NCI-H1105 treated with DMSO at 0.1 percent for 48 hours (cell line): ENCODE data around the gene NFIC.

Experiments
- DNase-seq: peaks from one replicate; lab custom pipeline; 2025; lab: John Stamatoyannopoulos, UW

Gene NFIC

GRCh38 chr19:3359919-3360420 lies 6.4 kb upstream of the NFIC start:
- peak; percentile 20 for DNase-seq

DNA sequence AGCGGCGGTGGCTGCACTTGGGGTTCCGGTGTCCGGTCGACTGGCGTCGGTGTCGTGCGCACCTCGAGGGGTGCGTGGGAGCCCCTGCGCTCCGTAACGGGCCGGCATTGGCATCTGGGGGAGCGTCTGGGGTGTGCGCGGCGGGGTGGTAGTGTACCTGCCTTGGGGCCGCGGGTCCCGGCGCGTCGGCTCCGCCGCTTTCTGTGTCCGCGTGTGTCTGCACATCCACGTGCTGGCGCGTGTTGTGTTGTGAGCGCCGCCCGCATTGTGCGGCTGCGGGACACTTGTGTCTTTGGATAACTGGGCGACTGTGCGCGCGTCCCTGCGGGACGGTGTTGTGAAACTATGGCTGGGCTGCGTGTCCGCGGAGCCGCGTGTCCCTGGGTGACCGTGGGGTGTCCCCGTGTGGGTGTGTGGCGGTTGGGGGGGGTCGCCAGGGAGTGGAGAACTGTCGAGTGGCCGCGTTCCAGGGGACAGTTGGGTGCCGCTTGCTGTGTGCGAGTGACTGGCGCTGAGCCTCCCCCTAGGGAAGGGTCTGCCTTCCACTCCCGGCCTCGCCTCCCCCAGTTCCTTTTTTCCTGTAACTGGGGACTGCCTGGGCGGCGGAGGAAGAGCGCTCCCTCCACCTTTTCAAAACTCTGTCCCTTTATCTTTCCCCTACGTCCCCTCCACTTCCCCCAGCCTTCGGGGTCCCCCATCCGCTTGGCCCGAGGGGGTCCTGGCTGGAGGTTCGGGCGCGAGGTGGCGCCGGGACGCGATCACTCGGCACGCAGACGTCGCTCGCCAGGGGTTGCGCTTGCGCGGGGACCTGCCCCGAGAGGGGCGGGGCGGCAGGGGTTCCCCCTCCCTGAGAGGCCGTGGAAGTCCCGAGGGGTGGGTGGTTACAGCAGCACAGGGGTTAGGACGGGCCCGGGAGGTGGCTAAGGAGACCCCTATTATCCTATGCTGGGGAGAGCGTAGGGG lies 5.7 kb upstream of the NFIC start:
- DNase-seq = no peak

GRCh38 chr19:3361384-3362216 lies 4.8 kb upstream of the NFIC start:
- no peak for DNase-seq

GRCh38 chr19:3362217-3362906 lies 4.0 kb upstream of the NFIC start:
- DNase-seq = no peak

DNA sequence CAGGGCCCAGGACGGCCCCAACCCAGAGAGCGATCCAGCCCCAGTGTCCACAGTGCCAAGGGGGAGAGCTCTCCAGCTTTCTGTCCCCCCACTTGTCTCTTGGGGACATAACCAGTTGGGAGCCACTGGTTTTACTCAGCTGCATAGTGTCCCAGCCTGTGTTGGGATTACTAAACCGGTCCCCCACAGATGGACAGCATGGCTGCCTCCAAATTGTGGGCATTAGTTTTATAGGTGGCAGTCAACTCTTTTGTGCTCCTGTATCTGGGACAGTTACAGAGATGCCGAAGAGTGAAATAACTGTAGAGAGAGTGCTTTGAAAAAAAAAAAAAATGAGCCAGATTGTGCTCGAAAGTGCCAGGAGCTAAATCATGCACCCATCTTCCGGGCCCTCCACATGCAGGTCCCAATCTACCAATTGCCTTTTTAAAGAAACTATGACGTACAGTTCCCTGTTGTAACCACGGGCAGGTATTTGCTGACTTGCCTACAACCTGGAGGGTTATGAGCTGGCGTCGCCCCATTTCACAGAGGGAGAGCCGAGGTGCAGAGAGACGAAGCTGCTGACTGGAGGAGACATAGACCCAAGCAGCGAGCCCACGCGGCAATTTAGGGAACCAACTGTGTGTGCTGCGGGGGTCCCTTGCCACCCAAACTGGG lies 2.4 kb upstream of the NFIC start:
- DNase-seq = no peak

- no peak for DNase-seq
Measured at GRCh38 chr19:3364501-3364858, 1.9 kb upstream of the NFIC start.

- DNase-seq = no peak
Measured at GRCh38 chr19:3365093-3365835, 1.1 kb upstream of the NFIC start.

DNA sequence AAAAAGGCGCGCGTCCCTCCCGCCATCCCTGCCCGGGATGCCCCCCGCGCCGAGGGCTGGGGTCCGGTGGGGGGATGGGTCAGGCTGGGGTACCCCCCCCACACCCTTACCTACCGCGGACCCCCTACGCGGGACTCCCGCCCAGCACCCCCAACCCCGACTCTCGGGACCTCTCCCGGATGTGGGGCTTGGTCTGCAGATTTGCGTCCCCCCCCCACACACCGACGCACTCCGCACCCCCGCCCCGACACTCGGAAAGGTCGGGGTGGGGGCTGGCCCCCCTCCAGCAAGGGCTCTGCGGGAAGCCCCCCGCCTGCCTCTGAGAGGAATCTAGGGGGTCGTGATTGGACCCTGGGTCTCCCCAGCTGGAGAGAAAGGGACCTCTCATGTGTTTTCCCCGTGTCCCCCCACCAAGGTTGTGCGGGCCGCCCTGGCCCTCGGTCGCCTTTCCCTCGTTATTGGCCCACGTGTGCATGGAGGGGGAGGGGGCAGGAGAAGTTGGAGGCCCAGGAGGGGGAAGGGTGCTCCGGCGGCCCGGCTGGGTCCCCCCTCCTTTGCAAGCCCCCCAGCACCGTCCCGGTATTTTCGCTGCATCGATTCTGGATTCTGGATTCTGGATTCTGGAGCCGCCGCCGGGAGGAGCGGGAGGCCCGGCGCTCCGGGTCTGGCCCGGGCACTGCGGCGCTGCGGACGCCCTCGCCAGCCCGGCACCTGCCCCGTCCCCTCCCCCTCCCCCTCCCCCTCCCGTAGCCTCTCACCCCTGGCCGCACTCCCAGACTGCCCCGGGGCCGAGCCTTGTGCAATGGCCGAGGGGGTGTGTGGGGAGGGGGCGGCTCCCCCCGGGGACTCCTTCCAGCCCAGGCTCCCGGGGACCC lies 607 bp downstream of the NFIC start:
- DNase-seq = peak; percentile 34

- DNase-seq = no peak
Measured at GRCh38 chr19:3367628-3368440, 1.5 kb downstream of the NFIC start.

GRCh38 chr19:3368441-3368795 lies 2.0 kb downstream of the NFIC start:
- DNase-seq = no peak

DNA sequence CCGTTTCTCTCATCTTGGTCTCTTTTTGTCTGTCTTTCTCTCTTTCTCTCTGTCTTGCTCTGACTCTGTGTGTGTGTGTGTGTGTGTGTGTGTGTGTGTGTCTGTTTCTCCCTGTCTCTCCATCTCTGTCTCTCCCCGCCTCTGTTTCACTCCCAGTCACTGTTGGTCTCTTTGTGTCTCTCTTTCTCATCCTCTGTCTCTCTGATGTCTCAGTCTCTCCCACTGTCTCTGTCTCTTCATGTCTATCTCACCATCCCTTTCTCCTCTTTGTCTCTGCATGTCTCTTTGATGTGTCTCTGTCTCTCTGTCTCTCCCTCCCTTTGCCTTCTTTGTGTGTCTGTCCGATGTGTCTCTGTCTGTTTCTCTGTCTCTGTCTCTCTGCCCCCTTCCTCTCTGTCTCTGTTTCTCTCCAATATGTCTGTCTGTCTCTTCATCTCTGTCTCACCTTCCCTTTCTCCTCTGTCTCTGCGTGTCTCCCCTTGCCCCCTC lies 2.5 kb downstream of the NFIC start:
- DNase-seq = no peak

- no peak for DNase-seq
Measured at GRCh38 chr19:3369337-3370213, 3.2 kb downstream of the NFIC start.

GRCh38 chr19:3370214-3370720 lies 3.9 kb downstream of the NFIC start:
- DNase-seq = no peak

- DNase-seq = no peak
Measured at GRCh38 chr19:3370728-3371591, 4.6 kb downstream of the NFIC start.

DNA sequence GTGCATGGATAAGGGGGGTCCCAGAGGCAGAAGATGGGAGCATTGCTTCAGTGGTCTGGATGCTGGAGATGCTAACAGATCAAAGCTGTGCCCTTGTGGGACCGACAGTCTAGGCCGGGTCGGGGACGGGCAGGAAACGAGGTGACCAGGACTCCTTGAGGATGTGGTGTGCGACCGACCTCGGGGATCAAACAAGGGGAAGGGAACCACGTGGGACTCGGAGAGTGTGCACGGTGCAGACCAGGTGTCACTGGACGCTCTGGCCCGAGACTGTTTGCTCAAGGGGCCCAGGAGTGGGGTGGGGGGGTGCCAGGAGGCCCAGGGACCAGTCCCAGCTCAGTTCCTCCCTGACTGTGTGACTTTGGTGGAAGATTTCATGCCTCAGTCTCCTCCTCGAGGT lies 6.0 kb downstream of the NFIC start:
- DNase-seq = no peak

GRCh38 chr19:3373971-3374368 lies 7.6 kb downstream of the NFIC start:
- DNase-seq = no peak
